H1 (cell line): ENCODE results near the gene CAMTA2. TPM values are rescaled to one million over a fixed set of nuclear protein-coding genes. Genes with fewer than 3 reads are reported as not detected.

Experiments used
- microRNA-seq, 2 experiments: library from miRNA; unstranded; fragments of <30 nt; microRNA quantifications; one replicate each; pipeline versions ENCODE4 to v1.2.0, GENCODE V29; 2016 to 2020; ENCODE audit warnings: borderline microRNAs expressed in 2 of 2, borderline number of aligned reads in 2 of 2, borderline replicate concordance in 1 of 2
- polyA plus RNA-seq, 7 experiments: library from polyadenylated mRNA; depleted of rRNA in 3 of 7; stranded (reverse) in 5 of 7; unstranded in 2 of 7; fragments of >200 nt in 5 of 7; fragments of 200-250 nt in 2 of 7; gene quantifications; 1 replicate in 5 of 7; 2 replicates in 1 of 7; 4 replicates in 1 of 7; pipeline versions ENCODE4 v1.2.1 to v1.2.3, GENCODE V29; 2011 to 2013; ENCODE audit warnings: missing spikeins in 2 of 7, mixed read lengths in 2 of 7
- small RNA-seq: library from polyadenylated mRNA; stranded (forward); fragments of <200 nt; extraction: miRNeasy Mini kit (QIAGEN cat#:217004); gene quantifications from one replicate; pipeline ENCODE3, GENCODE V24; 2013; ENCODE audit not compliant: insufficient read depth
- total RNA-seq: library from RNA; stranded (reverse); fragmentation: NEBNext Ultra II Directional; extraction: Animal tissue kit (Norgen Biotek cat#: 25700); gene quantifications from 2 replicates; pipeline ENCODE4 v1.2.1, GENCODE V29; 2021

CAMTA2 gene
- total and polyA plus RNA-seq, 2 of the 8 experiments (the other 6 are each of a cell fraction or from before 2014, with no cell fraction given): 5.5 to 12.0 TPM

Small RNAs within 50 kb of the gene (microRNA-seq; reads per million reads assigned to microRNA genes)
- gene MIR6864 (0 reads per million in 2 experiments), gene MIR6865 (0 reads per million in 2 experiments)

Small RNAs within 50 kb of the gene (small RNA-seq; reads per million reads assigned to genes)
- gene MIR6864 (not detected), gene MIR6865 (not detected)

Other genes starting within 250 kb of the CAMTA2 start
- 0.48 and 0.58 TPM in 2 replicates for gene ZMYND15, start 247.8 kb downstream of the CAMTA2 start, total RNA-seq
- gene ZMYND15, start 247.8 kb downstream of the CAMTA2 start, polyA plus RNA-seq (2011; rRNA removed): 0.53 and 0.86 TPM in 2 replicates
- 3.5 and 3.9 TPM in 2 replicates for gene CXCL16, start 247.7 kb downstream of the CAMTA2 start, total RNA-seq
- gene CXCL16, start 247.7 kb downstream of the CAMTA2 start, polyA plus RNA-seq (2011; rRNA removed): 4.8 and 5.2 TPM in 2 replicates
- not detected in 2 replicates for gene TM4SF5, start 215.8 kb downstream of the CAMTA2 start, total RNA-seq
- gene TM4SF5, start 215.8 kb downstream of the CAMTA2 start, polyA plus RNA-seq (2011; rRNA removed): not detected in 2 replicates
- not detected in 2 replicates for gene VMO1, start 201.3 kb downstream of the CAMTA2 start, total RNA-seq
- 0.30 and 0.78 TPM in 2 replicates for gene VMO1, start 201.3 kb downstream of the CAMTA2 start, polyA plus RNA-seq (2011; rRNA removed)
- not detected in 2 replicates for gene GLTPD2, start 198.7 kb downstream of the CAMTA2 start, total RNA-seq
- gene GLTPD2, start 198.7 kb downstream of the CAMTA2 start, polyA plus RNA-seq (2011; rRNA removed): 0.06 TPM in 1 of 2 replicates, not detected in the other
- gene PSMB6, start 191.5 kb downstream of the CAMTA2 start, total RNA-seq: 264 and 278 TPM in 2 replicates
- gene PSMB6, start 191.5 kb downstream of the CAMTA2 start, polyA plus RNA-seq (2011; rRNA removed): 635 and 737 TPM in 2 replicates
- gene PLD2, start 180.5 kb downstream of the CAMTA2 start, total RNA-seq: 48.4 and 53.0 TPM in 2 replicates
- 44.3 and 59.8 TPM in 2 replicates for gene PLD2, start 180.5 kb downstream of the CAMTA2 start, polyA plus RNA-seq (2011; rRNA removed)
- 74.4 and 77.7 TPM in 2 replicates for gene MINK1, start 154.3 kb downstream of the CAMTA2 start, total RNA-seq
- 26.9 and 44.8 TPM in 2 replicates for gene MINK1, start 154.3 kb downstream of the CAMTA2 start, polyA plus RNA-seq (2011; rRNA removed)
- gene C17orf107, start 88.1 kb downstream of the CAMTA2 start, total RNA-seq: 0.38 and 0.39 TPM in 2 replicates
- 0.45 and 0.67 TPM in 2 replicates for gene C17orf107, start 88.1 kb downstream of the CAMTA2 start, polyA plus RNA-seq (2011; rRNA removed)
- gene CHRNE, start 84.6 kb downstream of the CAMTA2 start, total RNA-seq: 0.15 and 0.40 TPM in 2 replicates
- 0.33 and 0.63 TPM in 2 replicates for gene CHRNE, start 84.6 kb downstream of the CAMTA2 start, polyA plus RNA-seq (2011; rRNA removed)
- gene GP1BA, start 55.4 kb downstream of the CAMTA2 start, total RNA-seq: not detected in 2 replicates
- not detected in 2 replicates for gene GP1BA, start 55.4 kb downstream of the CAMTA2 start, polyA plus RNA-seq (2011; rRNA removed)
- gene SLC25A11, start 47.6 kb downstream of the CAMTA2 start, total RNA-seq: 55.9 and 65.2 TPM in 2 replicates
- 97.0 and 136 TPM in 2 replicates for gene SLC25A11, start 47.6 kb downstream of the CAMTA2 start, polyA plus RNA-seq (2011; rRNA removed)
- gene RNF167, start 47.4 kb downstream of the CAMTA2 start, total RNA-seq: 140 and 147 TPM in 2 replicates
- gene RNF167, start 47.4 kb downstream of the CAMTA2 start, polyA plus RNA-seq (2011; rRNA removed): 281 and 284 TPM in 2 replicates
- 1,355 and 1,387 TPM in 2 replicates for gene PFN1, start 39.1 kb downstream of the CAMTA2 start, total RNA-seq
- gene PFN1, start 39.1 kb downstream of the CAMTA2 start, polyA plus RNA-seq (2011; rRNA removed): 1,949 and 2,147 TPM in 2 replicates
- 24.1 and 25.7 TPM in 2 replicates for gene ENO3, start 36.6 kb downstream of the CAMTA2 start, total RNA-seq
- 25.0 and 36.4 TPM in 2 replicates for gene ENO3, start 36.6 kb downstream of the CAMTA2 start, polyA plus RNA-seq (2011; rRNA removed)
- gene SPAG7, start 19.9 kb downstream of the CAMTA2 start, total RNA-seq: 81.9 and 83.6 TPM in 2 replicates
- gene SPAG7, start 19.9 kb downstream of the CAMTA2 start, polyA plus RNA-seq (2011; rRNA removed): 74.2 and 82.1 TPM in 2 replicates
- 1.1 and 1.4 TPM in 2 replicates for gene INCA1, start 9.8 kb upstream of the CAMTA2 start, total RNA-seq
- gene INCA1, start 9.8 kb upstream of the CAMTA2 start, polyA plus RNA-seq (2011; rRNA removed): 0.80 and 0.89 TPM in 2 replicates
- gene KIF1C, start 10.3 kb upstream of the CAMTA2 start, total RNA-seq: 114 and 118 TPM in 2 replicates
- 14.3 and 28.7 TPM in 2 replicates for gene KIF1C, start 10.3 kb upstream of the CAMTA2 start, polyA plus RNA-seq (2011; rRNA removed)
- 0.61 and 0.63 TPM in 2 replicates for gene SLC52A1, start 47.8 kb upstream of the CAMTA2 start, total RNA-seq
- 0.67 and 1.2 TPM in 2 replicates for gene SLC52A1, start 47.8 kb upstream of the CAMTA2 start, polyA plus RNA-seq (2011; rRNA removed)
- 0.15 and 0.17 TPM in 2 replicates for gene ZFP3, start 90.8 kb upstream of the CAMTA2 start, total RNA-seq
- 0.31 and 0.44 TPM in 2 replicates for gene ZFP3, start 90.8 kb upstream of the CAMTA2 start, polyA plus RNA-seq (2011; rRNA removed)
- 39.8 and 41.0 TPM in 2 replicates for gene ZNF232, start 124.2 kb upstream of the CAMTA2 start, total RNA-seq
- gene ZNF232, start 124.2 kb upstream of the CAMTA2 start, polyA plus RNA-seq (2011; rRNA removed): 9.2 and 11.1 TPM in 2 replicates
- 0.25 and 0.32 TPM in 2 replicates for gene USP6, start 128.4 kb upstream of the CAMTA2 start, total RNA-seq
- 0.05 and 0.08 TPM in 2 replicates for gene USP6, start 128.4 kb upstream of the CAMTA2 start, polyA plus RNA-seq (2011; rRNA removed)
- gene ZNF594, start 204.2 kb upstream of the CAMTA2 start, total RNA-seq: 14.3 and 15.5 TPM in 2 replicates
- 3.6 and 4.2 TPM in 2 replicates for gene ZNF594, start 204.2 kb upstream of the CAMTA2 start, polyA plus RNA-seq (2011; rRNA removed)
- not detected in 2 replicates for gene SCIMP, start 247.2 kb upstream of the CAMTA2 start, total RNA-seq
- gene SCIMP, start 247.2 kb upstream of the CAMTA2 start, polyA plus RNA-seq (2011; rRNA removed): not detected in 2 replicates